ENCODE measurements around the gene TAOK3. TPM values are rescaled to one million over a fixed set of nuclear protein-coding genes. Genes with fewer than 3 reads are reported as not detected.

TAOK3 gene
- total RNA-seq, 2 experiments from 2014 or later, result 47.5 to 50.4 TPM

DNA sequence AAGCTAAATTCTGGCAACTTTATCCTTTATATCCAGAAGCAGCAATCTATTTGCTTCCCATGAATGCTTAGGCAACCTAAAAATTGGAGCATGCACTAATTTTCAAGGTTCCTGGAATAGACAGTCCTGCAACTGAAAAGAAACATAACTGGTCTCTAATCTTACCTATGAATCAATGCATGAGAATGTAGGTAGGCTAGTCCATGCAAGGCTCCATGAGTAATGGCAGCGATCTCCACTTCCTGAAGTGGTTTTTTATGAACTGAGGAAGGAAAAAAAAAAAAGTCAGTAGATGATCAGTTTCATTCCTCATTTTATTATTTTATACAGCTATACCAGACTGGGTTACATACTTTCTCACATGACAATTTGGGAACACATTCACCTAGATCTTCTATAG lies 134.8 kb downstream of the TAOK3 start:
- intact Hi-C loops (cut with micrococcal nuclease), result no loop called here
- CTCF ChIA-PET, result no interaction called here

DNA sequence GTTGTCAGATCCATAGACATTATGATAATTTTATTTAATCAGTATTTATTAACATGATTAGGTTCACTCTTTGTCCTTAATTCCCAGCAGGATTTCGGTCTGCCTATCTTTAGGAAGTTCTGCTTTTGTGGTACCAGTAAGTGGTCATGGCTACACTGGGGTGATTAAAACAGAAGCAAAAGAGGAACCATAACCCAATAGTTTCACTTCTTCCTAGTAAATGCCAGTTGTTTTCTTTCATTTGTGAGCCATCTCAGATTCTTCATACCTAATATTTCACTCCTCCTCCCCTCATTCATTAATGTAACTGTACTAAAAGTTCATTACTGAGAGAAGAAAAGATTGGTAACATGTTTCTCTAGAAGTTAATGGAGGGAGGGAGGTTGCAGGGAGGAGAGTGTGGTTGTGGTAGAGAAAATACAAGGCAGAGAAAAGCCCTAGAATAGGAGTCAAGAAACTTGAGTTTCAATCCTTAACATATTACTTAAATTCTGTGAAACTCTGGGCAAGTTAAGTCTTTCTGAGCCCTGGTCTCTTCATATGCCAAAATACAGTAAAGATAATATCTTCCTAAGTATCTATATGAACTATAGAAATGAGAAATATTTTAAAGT lies 135.5 kb downstream of the TAOK3 start:
- ChIA-PET POLR2A (no interaction called here), CTCF (interaction anchor here (1.2 kb wide), 1 partner anchor 56 kb away, joined by 3 read pairs; no protein-coding TSS in a partner anchor)
- Mint-ChIP-seq H3K9me3 (no peaks in the 10 kb centered on the region), H3K4me1 (ENCODE audit: low read depth) (peaks cover 1% of the 10 kb centered on the region), H3K36me3 (peaks cover 26% of the 10 kb centered on the region), H3K27me3 (no peaks in the 10 kb centered on the region), H3K27ac (peak overlapping the region; percentile 8), H3K4me3 (no peak overlapping the region)
- no peak for DNase-seq
- intact Hi-C loops (cut with micrococcal nuclease), result no loop called here

More for the DNA sequence above, 134.8 kb downstream of the TAOK3 start:
- no peak for DNase-seq
- Mint-ChIP-seq H3K9me3 (no peaks in the 10 kb centered on the region), H3K27ac (peak overlapping the region; percentile 38), H3K36me3 (peaks cover 24% of the 10 kb centered on the region), H3K27me3 (no peaks in the 10 kb centered on the region), H3K4me1 (ENCODE audit: low read depth) (peaks cover 1% of the 10 kb centered on the region), H3K4me3 (no peak overlapping the region)
- POLR2A ChIA-PET, result interaction anchor here (0.6 kb wide), 1 partner anchor 388 kb away, joined by 3 read pairs; no protein-coding TSS in a partner anchor

DNA sequence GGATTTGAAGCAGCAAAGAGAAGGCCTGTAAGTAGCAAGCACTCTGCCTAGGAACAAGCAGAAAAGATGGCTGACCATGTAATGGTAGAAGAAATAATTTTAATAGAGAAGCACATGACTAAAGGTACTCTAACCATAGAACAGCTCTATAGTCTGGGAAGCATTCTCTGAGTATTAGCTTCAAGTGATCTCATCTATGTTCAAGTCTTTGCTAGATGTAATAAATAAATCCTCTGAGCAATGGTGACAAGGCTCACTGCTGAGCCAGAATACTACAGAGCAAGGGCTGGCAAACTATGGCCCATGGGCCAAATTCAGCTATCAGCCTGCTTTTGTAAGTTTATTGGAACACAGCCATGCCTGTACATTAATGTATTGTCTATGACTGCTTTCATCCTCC lies 152.0 kb downstream of the TAOK3 start:
- Mint-ChIP-seq H3K4me3 (no peak overlapping the region), H3K9me3 (no peaks in the 10 kb centered on the region), H3K4me1 (ENCODE audit: low read depth) (no peaks in the 10 kb centered on the region), H3K27me3 (no peaks in the 10 kb centered on the region), H3K36me3 (peaks cover 5% of the 10 kb centered on the region), H3K27ac (no peak overlapping the region)
- intact Hi-C loops (cut with micrococcal nuclease), result no loop called here
- DNase-seq, result no peak
- ChIA-PET CTCF (interaction anchor here (0.9 kb wide), 1 partner anchor 31 kb away, joined by 4 read pairs; no protein-coding TSS in a partner anchor), POLR2A (no interaction called here)

DNA sequence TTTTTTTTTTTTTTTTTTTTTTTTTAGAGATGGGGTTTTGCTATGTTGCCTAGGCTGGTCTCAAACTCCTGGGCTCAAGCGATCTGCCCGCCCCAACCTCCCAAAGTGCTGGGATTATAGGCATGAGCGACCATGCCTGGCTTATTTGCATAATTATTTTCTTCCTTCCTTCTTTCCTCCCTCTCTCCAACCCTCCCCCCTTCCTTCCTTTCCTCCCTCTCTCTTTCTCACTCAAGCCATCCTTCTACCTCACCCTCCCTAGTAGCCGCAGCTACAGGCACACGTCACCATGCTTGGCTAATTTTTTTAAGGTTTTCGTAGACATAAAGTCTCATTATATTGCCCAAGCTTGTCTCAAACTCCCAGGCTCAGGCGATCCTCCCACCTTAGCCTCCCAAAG lies 152.9 kb downstream of the TAOK3 start:
- H3K4me3 Mint-ChIP-seq, result no peak overlapping the region
- DNase-seq, result no peak

DNA sequence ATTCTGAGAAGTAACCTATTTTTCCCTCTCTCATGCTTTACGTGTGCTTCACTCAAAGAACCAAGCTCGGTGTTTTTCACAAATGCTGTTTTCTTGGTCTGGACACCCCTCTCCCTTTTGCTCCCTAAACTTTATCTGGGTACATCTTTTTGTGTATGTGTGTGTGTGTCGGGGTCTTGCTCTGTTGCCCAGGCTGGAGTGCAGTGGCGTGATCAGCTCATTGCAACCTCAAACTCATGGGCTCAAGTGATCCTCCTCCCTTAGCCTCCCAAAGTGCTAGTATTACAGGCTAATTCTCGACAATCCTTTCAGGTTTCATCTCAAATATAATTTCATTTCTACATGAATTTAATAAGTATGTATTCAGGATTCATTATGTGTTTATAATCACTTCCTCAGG lies 153.6 kb downstream of the TAOK3 start:
- ChIA-PET POLR2A (interaction anchor here (0.6 kb wide), 1 partner anchor 1169 kb away, joined by 5 read pairs; no protein-coding TSS in a partner anchor), CTCF (no interaction called here)
- Mint-ChIP-seq H3K9me3 (no peaks in the 10 kb centered on the region), H3K36me3 (peaks cover 5% of the 10 kb centered on the region), H3K4me3 (no peak overlapping the region), H3K4me1 (ENCODE audit: low read depth) (no peaks in the 10 kb centered on the region), H3K27me3 (no peaks in the 10 kb centered on the region), H3K27ac (no peak overlapping the region)
- DNase-seq, result no peak
- intact Hi-C loops (cut with micrococcal nuclease), result no loop called here

More for the DNA sequence above, 152.9 kb downstream of the TAOK3 start:
- H3K36me3 Mint-ChIP-seq, result peaks cover 5% of the 10 kb centered on the region
- no peaks in the 10 kb centered on the region for H3K9me3 Mint-ChIP-seq
- H3K4me1 Mint-ChIP-seq (ENCODE audit: low read depth), result no peaks in the 10 kb centered on the region
- H3K27ac Mint-ChIP-seq, result no peak overlapping the region
- CTCF ChIA-PET, result no interaction called here
- POLR2A ChIA-PET, result no interaction called here
- intact Hi-C loops (cut with micrococcal nuclease), result no loop called here
- H3K27me3 Mint-ChIP-seq, result no peaks in the 10 kb centered on the region

DNA sequence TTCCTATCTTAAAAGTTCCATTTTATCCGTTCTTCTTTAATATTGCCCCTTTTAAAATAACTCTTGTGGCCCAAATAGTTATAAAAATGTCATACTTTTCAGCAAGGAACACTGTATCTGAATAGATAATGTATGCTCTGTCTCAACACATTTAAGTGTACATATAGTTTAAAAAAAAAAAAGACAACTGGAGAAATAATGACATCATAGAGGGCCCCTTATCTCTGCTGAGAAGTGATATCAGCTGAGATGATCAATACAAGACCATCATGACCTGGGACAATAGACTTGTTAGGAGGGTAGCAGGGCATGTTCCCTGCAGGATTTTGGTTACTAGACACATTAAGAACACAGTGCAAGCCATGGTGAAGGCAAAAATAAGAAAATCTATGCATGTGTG lies 159.3 kb downstream of the TAOK3 start:
- H3K9me3 Mint-ChIP-seq, result no peaks in the 10 kb centered on the region
- no peak overlapping the region for H3K27ac Mint-ChIP-seq
- ChIA-PET POLR2A (no interaction called here), CTCF (interaction anchor here (1.0 kb wide), 1 partner anchor 192 kb away, joined by 3 read pairs; no protein-coding TSS in a partner anchor)
- no peaks in the 10 kb centered on the region for H3K4me1 Mint-ChIP-seq (ENCODE audit: low read depth)
- intact Hi-C loops (cut with micrococcal nuclease), result no loop called here
- H3K27me3 Mint-ChIP-seq, result no peaks in the 10 kb centered on the region
- no peak overlapping the region for H3K4me3 Mint-ChIP-seq
- H3K36me3 Mint-ChIP-seq, result peaks cover 20% of the 10 kb centered on the region
- no peak for DNase-seq

DNA sequence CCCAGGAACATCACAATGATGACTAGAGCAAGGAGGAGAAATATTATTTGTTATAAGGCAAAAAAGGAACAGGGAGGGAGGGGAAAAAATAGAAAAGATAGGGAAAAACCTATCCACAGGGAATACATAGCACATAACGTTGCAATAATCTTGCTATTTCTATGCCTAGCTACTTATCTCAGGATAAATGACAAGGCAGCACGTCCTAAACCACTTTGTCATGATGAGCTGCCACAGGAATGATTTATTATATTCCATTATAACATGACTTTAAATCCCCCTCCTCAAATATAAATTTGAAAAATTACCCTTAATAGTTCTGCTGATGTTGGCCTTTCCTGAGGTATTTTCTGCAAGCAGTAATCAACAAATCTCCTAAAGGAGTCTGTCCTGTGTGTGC lies 160.1 kb downstream of the TAOK3 start:
- DNase-seq, result no peak
- ChIA-PET CTCF (no interaction called here), POLR2A (no interaction called here)
- H3K27ac Mint-ChIP-seq, result no peak overlapping the region
- no peaks in the 10 kb centered on the region for H3K9me3 Mint-ChIP-seq
- intact Hi-C loops (cut with micrococcal nuclease), result no loop called here
- no peaks in the 10 kb centered on the region for H3K27me3 Mint-ChIP-seq
- no peaks in the 10 kb centered on the region for H3K4me1 Mint-ChIP-seq (ENCODE audit: low read depth)
- peaks cover 22% of the 10 kb centered on the region for H3K36me3 Mint-ChIP-seq
- no peak overlapping the region for H3K4me3 Mint-ChIP-seq

DNA sequence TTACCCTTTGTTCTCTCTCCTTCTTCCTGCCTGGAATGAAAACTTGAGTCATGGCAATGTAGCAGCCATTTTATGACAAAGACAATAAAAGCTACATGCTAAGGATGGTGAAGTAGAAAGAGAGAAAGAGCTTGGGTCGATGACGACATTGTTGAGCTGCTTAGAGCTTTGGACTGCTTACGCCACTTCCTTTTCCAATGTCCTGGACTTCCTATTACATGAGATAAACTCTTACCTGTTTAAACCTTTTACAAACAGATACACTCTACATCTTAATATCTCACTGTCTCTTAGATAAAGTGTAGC lies 166.6 kb downstream of the TAOK3 start:
- Mint-ChIP-seq H3K4me1 (ENCODE audit: low read depth) (peaks cover 5% of the 10 kb centered on the region), H3K9me3 (no peaks in the 10 kb centered on the region)
- CTCF ChIA-PET, result no interaction called here

DNA sequence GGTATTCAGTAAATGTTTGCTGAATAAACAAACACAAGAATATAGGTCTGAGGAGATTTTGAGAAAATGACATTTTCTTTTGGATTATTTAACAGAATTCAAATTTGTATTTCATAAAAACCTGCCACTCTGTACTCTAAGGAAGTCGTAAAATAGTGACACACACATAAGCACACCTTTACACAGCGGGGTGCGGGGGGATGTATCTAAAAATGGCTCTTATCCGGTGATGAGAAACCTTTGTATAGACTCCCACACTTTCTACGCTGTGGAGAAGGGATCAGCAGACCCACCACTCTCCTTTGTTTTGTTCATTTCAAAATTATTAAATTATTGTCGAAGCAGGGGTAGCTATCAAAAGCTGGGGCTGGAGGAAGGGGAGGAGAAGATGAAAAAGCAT lies 178.7 kb downstream of the TAOK3 start:
- DNase-seq, result no peak
- Mint-ChIP-seq H3K36me3 (peaks cover 22% of the 10 kb centered on the region), H3K9me3 (no peaks in the 10 kb centered on the region), H3K27me3 (no peaks in the 10 kb centered on the region), H3K27ac (no peak overlapping the region), H3K4me1 (ENCODE audit: low read depth) (no peaks in the 10 kb centered on the region), H3K4me3 (no peak overlapping the region)
- CTCF ChIA-PET, result no interaction called here
- intact Hi-C loops (cut with micrococcal nuclease), result no loop called here
- POLR2A ChIA-PET, result no interaction called here

More for the DNA sequence above, 166.6 kb downstream of the TAOK3 start:
- Mint-ChIP-seq H3K27ac (no peak overlapping the region), H3K36me3 (peaks cover 6% of the 10 kb centered on the region), H3K4me3 (no peak overlapping the region), H3K27me3 (no peaks in the 10 kb centered on the region)
- no peak for DNase-seq
- POLR2A ChIA-PET, result no interaction called here
- intact Hi-C loops (cut with micrococcal nuclease), result no loop called here

DNA sequence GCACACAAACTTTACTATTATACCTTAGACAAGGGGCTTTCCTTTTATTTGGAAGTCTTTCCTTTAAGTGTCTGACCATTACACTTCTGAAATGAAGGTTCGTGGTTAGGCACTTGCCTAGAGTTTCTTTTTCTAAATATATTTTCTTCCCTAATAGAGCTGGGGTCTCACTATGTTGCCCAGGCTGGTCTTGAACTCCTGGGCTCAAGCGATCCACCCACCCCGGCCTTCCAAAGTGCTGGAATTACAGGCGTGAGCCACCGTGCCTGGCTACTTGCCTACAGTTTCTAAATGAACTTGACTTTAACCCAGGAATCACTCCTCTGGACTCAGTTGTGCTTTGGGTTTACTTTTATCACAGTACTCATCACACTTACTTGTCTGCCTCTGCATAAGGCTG lies 179.2 kb downstream of the TAOK3 start:
- H3K4me1 Mint-ChIP-seq (ENCODE audit: low read depth), result no peaks in the 10 kb centered on the region
- ChIA-PET POLR2A (no interaction called here), CTCF (no interaction called here)
- intact Hi-C loops (cut with micrococcal nuclease), result no loop called here
- DNase-seq, result no peak
- H3K27me3 Mint-ChIP-seq, result no peaks in the 10 kb centered on the region
- no peaks in the 10 kb centered on the region for H3K9me3 Mint-ChIP-seq
- H3K4me3 Mint-ChIP-seq, result no peak overlapping the region
- no peak overlapping the region for H3K27ac Mint-ChIP-seq
- H3K36me3 Mint-ChIP-seq, result peaks cover 20% of the 10 kb centered on the region

DNA sequence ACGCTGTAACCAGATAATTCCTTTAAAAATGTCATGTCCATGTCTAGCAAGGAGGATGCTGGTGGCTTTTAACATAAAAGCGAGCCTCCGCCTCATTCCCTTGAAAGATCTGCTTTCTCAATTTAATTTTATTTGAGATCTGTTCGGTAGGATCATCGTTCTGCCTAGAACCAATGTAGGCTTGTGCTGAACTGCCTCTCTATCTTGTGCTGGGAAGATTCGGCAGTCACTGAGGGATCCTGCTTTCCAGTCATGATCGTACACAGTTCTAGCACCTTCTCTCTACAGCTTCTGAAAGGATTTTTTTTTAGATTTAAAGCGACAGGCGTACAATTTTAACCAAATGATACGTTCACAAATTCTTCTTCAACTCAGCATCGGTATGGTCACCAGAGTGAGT lies 182.4 kb downstream of the TAOK3 start:
- H3K27ac Mint-ChIP-seq, result no peak overlapping the region
- intact Hi-C loops (cut with micrococcal nuclease), result no loop called here
- no peak overlapping the region for H3K4me3 Mint-ChIP-seq
- no peak for DNase-seq
- H3K4me1 Mint-ChIP-seq (ENCODE audit: low read depth), result peaks cover 12% of the 10 kb centered on the region
- POLR2A ChIA-PET, result no interaction called here
- H3K9me3 Mint-ChIP-seq, result no peaks in the 10 kb centered on the region
- H3K36me3 Mint-ChIP-seq, result peaks cover 7% of the 10 kb centered on the region
- H3K27me3 Mint-ChIP-seq, result no peaks in the 10 kb centered on the region
- CTCF ChIA-PET, result interaction anchor here (1.2 to 1.9 kb wide), 3 partner anchors 9 to 186 kb away, joined by 4 to 5 read pairs (median 5); partner anchors contain the start of gene SUDS3

DNA sequence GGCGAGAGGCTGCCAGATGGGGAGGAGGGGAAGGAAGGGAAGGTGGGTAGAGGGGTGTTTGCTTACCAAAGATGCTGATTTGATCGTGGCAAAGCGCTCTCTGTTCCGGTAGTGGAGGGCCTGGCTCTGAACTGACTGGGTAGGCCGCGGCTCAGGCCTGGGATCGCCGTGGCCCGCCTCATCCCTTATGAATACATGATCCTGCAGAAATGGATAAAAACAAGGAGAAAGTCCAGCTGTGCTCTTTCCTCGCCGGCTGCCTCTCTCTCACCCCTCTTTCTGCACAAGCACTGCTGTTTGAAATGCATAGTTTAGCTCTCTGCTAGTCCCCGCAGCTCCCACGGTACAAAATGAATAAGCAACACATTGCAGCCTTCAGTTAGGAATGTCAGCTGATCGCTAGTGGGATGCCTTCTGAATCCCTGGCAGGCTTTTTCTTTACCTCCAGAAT lies 182.9 kb downstream of the TAOK3 start:
- H3K27me3 Mint-ChIP-seq, result no peaks in the 10 kb centered on the region
- ChIA-PET POLR2A (no interaction called here), CTCF (interaction anchor here (1.2 to 1.9 kb wide), 3 partner anchors 8 to 186 kb away, joined by 4 to 5 read pairs (median 5); partner anchors contain the start of gene SUDS3)
- intact Hi-C loops (cut with micrococcal nuclease), result no loop called here
- H3K27ac Mint-ChIP-seq, result no peak overlapping the region
- peaks cover 13% of the 10 kb centered on the region for H3K4me1 Mint-ChIP-seq (ENCODE audit: low read depth)
- no peaks in the 10 kb centered on the region for H3K9me3 Mint-ChIP-seq
- peaks cover 7% of the 10 kb centered on the region for H3K36me3 Mint-ChIP-seq
- no peak overlapping the region for H3K4me3 Mint-ChIP-seq
- DNase-seq, result no peak

DNA sequence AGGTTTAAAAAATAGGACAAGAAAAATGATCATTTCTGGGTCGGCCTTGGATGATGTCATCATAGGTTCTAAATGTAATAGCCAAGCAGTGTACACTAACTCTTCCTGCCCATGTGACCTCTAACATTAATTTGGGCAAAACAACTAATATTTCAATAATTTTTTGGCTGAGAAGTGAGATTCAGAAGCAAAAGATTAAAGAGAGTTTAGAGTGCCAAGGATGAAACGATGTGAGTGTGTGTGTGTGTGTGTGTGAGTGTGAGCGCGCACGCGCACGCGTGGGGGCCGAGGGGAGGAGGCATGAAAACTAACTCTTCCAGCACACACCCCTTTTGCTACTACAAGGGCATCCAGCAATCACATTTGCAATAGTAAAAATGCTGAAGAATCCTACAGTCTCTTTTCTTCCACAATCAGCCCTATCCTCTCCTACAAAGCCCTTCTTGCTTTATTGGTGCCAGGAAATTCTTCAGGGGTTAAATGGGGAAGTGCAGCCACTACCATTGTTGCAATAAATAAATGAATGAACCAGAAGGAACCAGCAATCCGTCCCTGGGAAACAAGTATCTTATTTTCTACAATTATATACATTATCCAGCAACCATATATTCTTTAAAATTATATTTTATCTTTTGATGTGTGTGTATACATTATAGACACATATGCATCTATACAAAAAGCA lies 183.9 kb downstream of the TAOK3 start:
- CTCF ChIA-PET, result no interaction called here
- Mint-ChIP-seq H3K9me3 (no peaks in the 10 kb centered on the region), H3K27me3 (no peaks in the 10 kb centered on the region), H3K4me3 (no peak overlapping the region), H3K27ac (no peak overlapping the region), H3K4me1 (ENCODE audit: low read depth) (peaks cover 13% of the 10 kb centered on the region), H3K36me3 (peaks cover 7% of the 10 kb centered on the region)
- POLR2A ChIA-PET, result no interaction called here
- no peak for DNase-seq
- intact Hi-C loops (cut with micrococcal nuclease), result no loop called here

Measured in activated CD4-positive, alpha-beta memory T cell treated with anti-CD3 and anti-CD28 coated beads for 36 hours (primary cell).